WTC11 (cell line): ENCODE data around the gene NECTIN1. TPM values are rescaled to one million over a fixed set of nuclear protein-coding genes. Genes with fewer than 3 reads are reported as not detected.

Experiments
- ATAC-seq: fragments of 200-7000 bp; cut with Tn5 transposase; 2 replicates; pipeline ENCODE4 v1.10.0; 2021; ENCODE audit warnings: mild to moderate bottlenecking, moderate library complexity
- CTCF ChIA-PET: fragments of 300-600 bp; sonication (Branson Sonifier 250); formaldehyde crosslinking; loops from one replicate; lab custom pipeline; 2021; ENCODE audit warnings: antibody characterized with exemption; lab: Charles Lee
- POLR2A ChIA-PET: fragments of 350-600 bp; sonication (Branson Sonifier 250); formaldehyde crosslinking; loops from one replicate; lab custom pipeline; 2021; ENCODE audit warnings: antibody characterized with exemption; lab: Charles Lee
- DNase-seq: peaks from one replicate; pipeline ENCODE4 v3.0.0; 2021; ENCODE audit warnings: low spot score
- H3K27ac Mint-ChIP-seq: 2 replicates; pipeline ENCODE4 v1.8.0; 2021; ENCODE audit warnings: mixed read lengths
- H3K27me3 Mint-ChIP-seq: 2 replicates; pipeline ENCODE4 v1.8.0; 2021; ENCODE audit warnings: low read depth, mild to moderate bottlenecking, moderate library complexity, mixed read lengths
- H3K36me3 Mint-ChIP-seq: 2 replicates; pipeline ENCODE4 v1.8.0; 2021; ENCODE audit warnings: mixed read lengths
- H3K4me1 Mint-ChIP-seq: 2 replicates; pipeline ENCODE4 v1.8.0; 2022; ENCODE audit warnings: mixed read lengths
- H3K4me3 Mint-ChIP-seq: 2 replicates; pipeline ENCODE4 v1.8.0; 2021; ENCODE audit warnings: mild to moderate bottlenecking, moderate library complexity, mixed read lengths
- H3K9me3 Mint-ChIP-seq: 2 replicates; pipeline ENCODE4 v1.8.0; 2021; ENCODE audit warnings: mixed read lengths
- ELF4 ChIP-seq: sonication (generic); formaldehyde crosslinking; IDR thresholded peaks from 2 replicates; pipeline ENCODE4 v1.8.1; 2022; ENCODE audit warnings: low read depth, mild to moderate bottlenecking, moderate library complexity, missing genetic modification reagents
- FOXJ3 ChIP-seq: sonication (generic); formaldehyde crosslinking; IDR thresholded peaks from 2 replicates; pipeline ENCODE4 v1.9.0; 2021; ENCODE audit warnings: missing genetic modification reagents, mild to moderate bottlenecking, borderline replicate concordance
- FOXP1 ChIP-seq: sonication (generic); formaldehyde crosslinking; IDR thresholded peaks from 2 replicates; pipeline ENCODE4 v1.8.0; 2022; ENCODE audit warnings: missing genetic modification reagents, mild to moderate bottlenecking, moderate library complexity, borderline replicate concordance
- GABPB1 ChIP-seq: sonication (generic); formaldehyde crosslinking; IDR thresholded peaks from 2 replicates; pipeline ENCODE4 v1.8.1; 2023; ENCODE audit warnings: mild to moderate bottlenecking, missing genetic modification reagents
- GRHL2 ChIP-seq: fragments of 250-450 bp; sonication (Bioruptor Pico); IDR thresholded peaks from 2 replicates; pipeline ENCODE4 v1.8.0; 2022; ENCODE audit warnings: mild to moderate bottlenecking, moderate library complexity; ENCODE audit not compliant: insufficient replicate concordance, severe bottlenecking
- GTF2I ChIP-seq: fragments of 250-450 bp; sonication (Bioruptor Pico); conservative IDR thresholded peaks from 2 replicates; pipeline ENCODE4 v1.4.0; 2021; ENCODE audit warnings: mild to moderate bottlenecking
- HMGA2 ChIP-seq: fragments of 250-450 bp; sonication (Bioruptor Pico); IDR thresholded peaks from 2 replicates; pipeline ENCODE4 v1.4.0; 2021; ENCODE audit warnings: mild to moderate bottlenecking, moderate library complexity
- MYBL2 ChIP-seq: sonication (generic); formaldehyde crosslinking; IDR thresholded peaks from 2 replicates; pipeline ENCODE4 v1.8.1; 2023; ENCODE audit warnings: mild to moderate bottlenecking, moderate library complexity, missing genetic modification reagents
- NFE2L1 ChIP-seq: sonication (generic); formaldehyde crosslinking; IDR thresholded peaks from 2 replicates; pipeline ENCODE4 v1.8.1; 2023; ENCODE audit warnings: missing genetic modification reagents
- NR2C2 ChIP-seq: sonication (generic); formaldehyde crosslinking; IDR thresholded peaks from 2 replicates; pipeline ENCODE4 v1.8.0; 2022; ENCODE audit warnings: mild to moderate bottlenecking, missing genetic modification reagents
- RELA ChIP-seq: sonication (generic); formaldehyde crosslinking; IDR thresholded peaks from 2 replicates; pipeline ENCODE4 v1.8.1; 2022; ENCODE audit warnings: missing genetic modification reagents, mild to moderate bottlenecking, borderline replicate concordance
- ZBTB21 ChIP-seq: sonication (generic); formaldehyde crosslinking; IDR thresholded peaks from 2 replicates; pipeline ENCODE4 v1.8.1; 2023; ENCODE audit warnings: mild to moderate bottlenecking, missing genetic modification reagents, borderline replicate concordance
- ZNF232 ChIP-seq: sonication (generic); formaldehyde crosslinking; IDR thresholded peaks from 2 replicates; pipeline ENCODE4 v1.8.0; 2022; ENCODE audit warnings: mild to moderate bottlenecking, missing genetic modification reagents
- total RNA-seq: library from RNA; stranded (reverse); gene quantifications from 3 replicates; pipeline ENCODE4 v1.2.3, GENCODE V29; 2021
- TF ChIP-seq, protein P1 (sequence below): fragments of 200-600 bp; IDR thresholded peaks from 2 replicates; pipeline ENCODE4 v1.8.0; 2022; ENCODE audit warnings: antibody characterized with exemption
- TF ChIP-seq, protein P2 (sequence below): sonication (generic); formaldehyde crosslinking; IDR thresholded peaks from 2 replicates; pipeline ENCODE4 v1.8.1; 2023; ENCODE audit warnings: mild to moderate bottlenecking, missing genetic modification reagents, moderate library complexity
- TF ChIP-seq, protein P3 (sequence below): sonication (generic); formaldehyde crosslinking; IDR thresholded peaks from 2 replicates; pipeline ENCODE4 v1.8.0; 2023; ENCODE audit warnings: mild to moderate bottlenecking, missing genetic modification reagents
- TF ChIP-seq, protein P4 (sequence below): sonication (generic); formaldehyde crosslinking; IDR thresholded peaks from 2 replicates; pipeline ENCODE4 v1.8.1; 2022; ENCODE audit warnings: low read depth, missing genetic modification reagents, borderline replicate concordance
- TF ChIP-seq, protein P5 (sequence below): sonication (generic); formaldehyde crosslinking; IDR thresholded peaks from 2 replicates; pipeline ENCODE4 v1.8.0; 2022; ENCODE audit warnings: mild to moderate bottlenecking, missing genetic modification reagents
- TF ChIP-seq, protein P6 (sequence below): sonication (generic); formaldehyde crosslinking; IDR thresholded peaks from 2 replicates; pipeline ENCODE4 v1.8.1; 2022; ENCODE audit warnings: low read depth, mild to moderate bottlenecking, moderate library complexity, missing genetic modification reagents, borderline replicate concordance
- TF ChIP-seq, protein P7 (sequence below): sonication (generic); formaldehyde crosslinking; IDR thresholded peaks from 2 replicates; pipeline ENCODE4 v1.8.1; 2023; ENCODE audit warnings: mild to moderate bottlenecking, missing genetic modification reagents
- TF ChIP-seq, protein P8 (sequence below): sonication (generic); formaldehyde crosslinking; IDR thresholded peaks from 2 replicates; pipeline ENCODE4 v1.8.1; 2023; ENCODE audit warnings: mild to moderate bottlenecking, moderate library complexity, missing genetic modification reagents

NECTIN1 gene
- total RNA-seq, 1 experiment from 2014 or later: 86.2 TPM

DNA sequence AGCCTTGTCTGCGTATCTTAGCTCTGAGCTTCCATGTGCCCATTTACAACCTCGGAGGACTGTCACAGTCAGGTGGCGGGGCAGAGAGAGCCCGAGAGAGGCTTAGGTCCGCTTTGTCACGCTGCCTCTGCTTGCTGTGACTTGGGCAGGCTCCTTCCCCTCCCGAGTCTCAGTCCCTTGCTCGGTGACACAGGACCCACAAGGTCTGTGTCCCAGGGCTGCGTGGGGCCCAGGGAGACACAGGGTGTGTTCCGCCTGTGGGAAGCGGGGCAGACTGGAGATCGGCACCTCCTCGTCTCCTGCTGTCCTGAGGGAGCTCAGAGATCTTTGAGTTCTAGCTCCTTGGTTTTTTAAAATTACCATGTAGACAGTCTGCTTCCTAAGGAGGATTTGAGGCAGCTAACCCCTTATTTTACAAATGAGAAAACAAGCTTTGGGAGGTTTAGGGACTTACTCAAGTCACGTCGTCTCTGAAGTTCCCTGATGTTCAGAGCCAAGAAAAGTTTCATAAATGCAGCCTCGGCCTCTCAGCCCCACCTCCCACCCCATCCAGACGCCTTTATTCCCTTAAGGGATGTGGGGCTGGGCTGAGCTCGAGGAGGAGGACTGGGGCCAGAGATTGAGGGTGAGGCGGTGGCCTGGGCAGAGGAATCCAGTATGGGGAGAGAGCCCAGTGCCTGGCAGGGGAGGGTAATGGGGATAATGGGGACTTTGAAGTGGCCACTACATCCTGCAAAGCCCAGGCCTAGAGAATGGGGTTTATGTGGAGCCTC lies 103.6 kb downstream of the NECTIN1 start:
- no peak overlapping the region for H3K4me3 Mint-ChIP-seq

DNA sequence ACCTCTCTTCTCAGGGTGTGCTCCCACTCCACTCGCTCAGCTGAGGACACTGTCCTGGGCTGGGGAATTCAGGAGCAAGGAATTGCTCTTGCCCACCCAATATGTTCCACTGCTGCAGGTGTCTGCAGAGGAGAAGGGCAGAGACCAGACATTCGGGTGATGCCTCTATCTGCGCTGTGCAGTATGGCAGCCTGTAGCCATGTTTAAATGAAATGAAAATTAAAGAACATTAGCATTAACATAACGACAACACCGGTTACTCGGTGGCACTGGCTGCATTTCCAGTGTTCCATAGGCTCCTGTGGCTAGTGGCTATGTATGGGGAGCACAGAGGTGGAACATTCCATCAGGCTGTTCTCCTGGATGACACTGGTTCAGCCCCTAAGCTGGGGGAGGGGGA lies 104.4 kb downstream of the NECTIN1 start:
- peaks cover 4% of the 10 kb centered on the region for H3K27me3 Mint-ChIP-seq
- ChIA-PET POLR2A (no interaction called here), CTCF (interaction anchor here (0.5 to 5.7 kb wide), 29 partner anchors 9 to 678 kb away, joined by 3 to 95 read pairs (median 5); partner anchors contain the start of genes NECTIN1 and THY1)
- no peaks in the 10 kb centered on the region for H3K36me3 Mint-ChIP-seq
- DNase-seq: no peak
- no peak for TF ChIP-seq GTF2I
- TF ChIP-seq ZNF232 (CRISPR knock-in tag): no peak
- no peak for TF ChIP-seq GRHL2
- no peak for TF ChIP-seq ELF4 (CRISPR knock-in tag)
- no peak for TF ChIP-seq RELA (CRISPR knock-in tag)
- TF ChIP-seq, protein P1, sequence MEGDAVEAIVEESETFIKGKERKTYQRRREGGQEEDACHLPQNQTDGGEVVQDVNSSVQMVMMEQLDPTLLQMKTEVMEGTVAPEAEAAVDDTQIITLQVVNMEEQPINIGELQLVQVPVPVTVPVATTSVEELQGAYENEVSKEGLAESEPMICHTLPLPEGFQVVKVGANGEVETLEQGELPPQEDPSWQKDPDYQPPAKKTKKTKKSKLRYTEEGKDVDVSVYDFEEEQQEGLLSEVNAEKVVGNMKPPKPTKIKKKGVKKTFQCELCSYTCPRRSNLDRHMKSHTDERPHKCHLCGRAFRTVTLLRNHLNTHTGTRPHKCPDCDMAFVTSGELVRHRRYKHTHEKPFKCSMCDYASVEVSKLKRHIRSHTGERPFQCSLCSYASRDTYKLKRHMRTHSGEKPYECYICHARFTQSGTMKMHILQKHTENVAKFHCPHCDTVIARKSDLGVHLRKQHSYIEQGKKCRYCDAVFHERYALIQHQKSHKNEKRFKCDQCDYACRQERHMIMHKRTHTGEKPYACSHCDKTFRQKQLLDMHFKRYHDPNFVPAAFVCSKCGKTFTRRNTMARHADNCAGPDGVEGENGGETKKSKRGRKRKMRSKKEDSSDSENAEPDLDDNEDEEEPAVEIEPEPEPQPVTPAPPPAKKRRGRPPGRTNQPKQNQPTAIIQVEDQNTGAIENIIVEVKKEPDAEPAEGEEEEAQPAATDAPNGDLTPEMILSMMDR: no peak
- TF ChIP-seq, protein P2, sequence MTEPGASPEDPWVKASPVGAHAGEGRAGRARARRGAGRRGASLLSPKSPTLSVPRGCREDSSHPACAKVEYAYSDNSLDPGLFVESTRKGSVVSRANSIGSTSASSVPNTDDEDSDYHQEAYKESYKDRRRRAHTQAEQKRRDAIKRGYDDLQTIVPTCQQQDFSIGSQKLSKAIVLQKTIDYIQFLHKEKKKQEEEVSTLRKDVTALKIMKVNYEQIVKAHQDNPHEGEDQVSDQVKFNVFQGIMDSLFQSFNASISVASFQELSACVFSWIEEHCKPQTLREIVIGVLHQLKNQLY: no peak
- no peak for TF ChIP-seq HMGA2
- TF ChIP-seq NR2C2: no peak
- H3K9me3 Mint-ChIP-seq: no peaks in the 10 kb centered on the region
- peaks cover 41% of the 10 kb centered on the region for H3K4me1 Mint-ChIP-seq
- H3K4me3 Mint-ChIP-seq: no peak overlapping the region
- ATAC-seq: peak; percentile 8; the same call in 1 of the 2 replicates
- H3K27ac Mint-ChIP-seq: no peak overlapping the region

More for the DNA sequence above, 103.6 kb downstream of the NECTIN1 start:
- Mint-ChIP-seq H3K27ac (no peak overlapping the region), H3K4me1 (peaks cover 44% of the 10 kb centered on the region), H3K27me3 (peaks cover 4% of the 10 kb centered on the region), H3K9me3 (no peaks in the 10 kb centered on the region), H3K36me3 (no peaks in the 10 kb centered on the region)
- DNase-seq (no peak), ATAC-seq (no peak)
- TF ChIP-seq, protein P3, sequence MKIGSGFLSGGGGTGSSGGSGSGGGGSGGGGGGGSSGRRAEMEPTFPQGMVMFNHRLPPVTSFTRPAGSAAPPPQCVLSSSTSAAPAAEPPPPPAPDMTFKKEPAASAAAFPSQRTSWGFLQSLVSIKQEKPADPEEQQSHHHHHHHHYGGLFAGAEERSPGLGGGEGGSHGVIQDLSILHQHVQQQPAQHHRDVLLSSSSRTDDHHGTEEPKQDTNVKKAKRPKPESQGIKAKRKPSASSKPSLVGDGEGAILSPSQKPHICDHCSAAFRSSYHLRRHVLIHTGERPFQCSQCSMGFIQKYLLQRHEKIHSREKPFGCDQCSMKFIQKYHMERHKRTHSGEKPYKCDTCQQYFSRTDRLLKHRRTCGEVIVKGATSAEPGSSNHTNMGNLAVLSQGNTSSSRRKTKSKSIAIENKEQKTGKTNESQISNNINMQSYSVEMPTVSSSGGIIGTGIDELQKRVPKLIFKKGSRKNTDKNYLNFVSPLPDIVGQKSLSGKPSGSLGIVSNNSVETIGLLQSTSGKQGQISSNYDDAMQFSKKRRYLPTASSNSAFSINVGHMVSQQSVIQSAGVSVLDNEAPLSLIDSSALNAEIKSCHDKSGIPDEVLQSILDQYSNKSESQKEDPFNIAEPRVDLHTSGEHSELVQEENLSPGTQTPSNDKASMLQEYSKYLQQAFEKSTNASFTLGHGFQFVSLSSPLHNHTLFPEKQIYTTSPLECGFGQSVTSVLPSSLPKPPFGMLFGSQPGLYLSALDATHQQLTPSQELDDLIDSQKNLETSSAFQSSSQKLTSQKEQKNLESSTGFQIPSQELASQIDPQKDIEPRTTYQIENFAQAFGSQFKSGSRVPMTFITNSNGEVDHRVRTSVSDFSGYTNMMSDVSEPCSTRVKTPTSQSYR (CRISPR knock-in tag): no peak
- no peak for TF ChIP-seq MYBL2 (CRISPR knock-in tag)
- TF ChIP-seq, protein P4, sequence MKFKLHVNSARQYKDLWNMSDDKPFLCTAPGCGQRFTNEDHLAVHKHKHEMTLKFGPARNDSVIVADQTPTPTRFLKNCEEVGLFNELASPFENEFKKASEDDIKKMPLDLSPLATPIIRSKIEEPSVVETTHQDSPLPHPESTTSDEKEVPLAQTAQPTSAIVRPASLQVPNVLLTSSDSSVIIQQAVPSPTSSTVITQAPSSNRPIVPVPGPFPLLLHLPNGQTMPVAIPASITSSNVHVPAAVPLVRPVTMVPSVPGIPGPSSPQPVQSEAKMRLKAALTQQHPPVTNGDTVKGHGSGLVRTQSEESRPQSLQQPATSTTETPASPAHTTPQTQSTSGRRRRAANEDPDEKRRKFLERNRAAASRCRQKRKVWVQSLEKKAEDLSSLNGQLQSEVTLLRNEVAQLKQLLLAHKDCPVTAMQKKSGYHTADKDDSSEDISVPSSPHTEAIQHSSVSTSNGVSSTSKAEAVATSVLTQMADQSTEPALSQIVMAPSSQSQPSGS (CRISPR knock-in tag): no peak
- TF ChIP-seq, protein P5, sequence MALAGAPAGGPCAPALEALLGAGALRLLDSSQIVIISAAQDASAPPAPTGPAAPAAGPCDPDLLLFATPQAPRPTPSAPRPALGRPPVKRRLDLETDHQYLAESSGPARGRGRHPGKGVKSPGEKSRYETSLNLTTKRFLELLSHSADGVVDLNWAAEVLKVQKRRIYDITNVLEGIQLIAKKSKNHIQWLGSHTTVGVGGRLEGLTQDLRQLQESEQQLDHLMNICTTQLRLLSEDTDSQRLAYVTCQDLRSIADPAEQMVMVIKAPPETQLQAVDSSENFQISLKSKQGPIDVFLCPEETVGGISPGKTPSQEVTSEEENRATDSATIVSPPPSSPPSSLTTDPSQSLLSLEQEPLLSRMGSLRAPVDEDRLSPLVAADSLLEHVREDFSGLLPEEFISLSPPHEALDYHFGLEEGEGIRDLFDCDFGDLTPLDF (CRISPR knock-in tag): no peak
- no peak for TF ChIP-seq ZBTB21 (CRISPR knock-in tag)
- TF ChIP-seq FOXJ3: no peak
- no peak for TF ChIP-seq FOXP1 (CRISPR knock-in tag)
- TF ChIP-seq GTF2I: no peak
- TF ChIP-seq, protein P6, sequence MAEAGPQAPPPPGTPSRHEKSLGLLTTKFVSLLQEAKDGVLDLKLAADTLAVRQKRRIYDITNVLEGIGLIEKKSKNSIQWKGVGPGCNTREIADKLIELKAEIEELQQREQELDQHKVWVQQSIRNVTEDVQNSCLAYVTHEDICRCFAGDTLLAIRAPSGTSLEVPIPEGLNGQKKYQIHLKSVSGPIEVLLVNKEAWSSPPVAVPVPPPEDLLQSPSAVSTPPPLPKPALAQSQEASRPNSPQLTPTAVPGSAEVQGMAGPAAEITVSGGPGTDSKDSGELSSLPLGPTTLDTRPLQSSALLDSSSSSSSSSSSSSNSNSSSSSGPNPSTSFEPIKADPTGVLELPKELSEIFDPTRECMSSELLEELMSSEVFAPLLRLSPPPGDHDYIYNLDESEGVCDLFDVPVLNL (CRISPR knock-in tag): no peak
- TF ChIP-seq, protein P7, sequence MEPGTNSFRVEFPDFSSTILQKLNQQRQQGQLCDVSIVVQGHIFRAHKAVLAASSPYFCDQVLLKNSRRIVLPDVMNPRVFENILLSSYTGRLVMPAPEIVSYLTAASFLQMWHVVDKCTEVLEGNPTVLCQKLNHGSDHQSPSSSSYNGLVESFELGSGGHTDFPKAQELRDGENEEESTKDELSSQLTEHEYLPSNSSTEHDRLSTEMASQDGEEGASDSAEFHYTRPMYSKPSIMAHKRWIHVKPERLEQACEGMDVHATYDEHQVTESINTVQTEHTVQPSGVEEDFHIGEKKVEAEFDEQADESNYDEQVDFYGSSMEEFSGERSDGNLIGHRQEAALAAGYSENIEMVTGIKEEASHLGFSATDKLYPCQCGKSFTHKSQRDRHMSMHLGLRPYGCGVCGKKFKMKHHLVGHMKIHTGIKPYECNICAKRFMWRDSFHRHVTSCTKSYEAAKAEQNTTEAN (CRISPR knock-in tag): no peak
- TF ChIP-seq GABPB1 (CRISPR knock-in tag): no peak
- TF ChIP-seq NFE2L1 (CRISPR knock-in tag): no peak
- TF ChIP-seq, protein P8, sequence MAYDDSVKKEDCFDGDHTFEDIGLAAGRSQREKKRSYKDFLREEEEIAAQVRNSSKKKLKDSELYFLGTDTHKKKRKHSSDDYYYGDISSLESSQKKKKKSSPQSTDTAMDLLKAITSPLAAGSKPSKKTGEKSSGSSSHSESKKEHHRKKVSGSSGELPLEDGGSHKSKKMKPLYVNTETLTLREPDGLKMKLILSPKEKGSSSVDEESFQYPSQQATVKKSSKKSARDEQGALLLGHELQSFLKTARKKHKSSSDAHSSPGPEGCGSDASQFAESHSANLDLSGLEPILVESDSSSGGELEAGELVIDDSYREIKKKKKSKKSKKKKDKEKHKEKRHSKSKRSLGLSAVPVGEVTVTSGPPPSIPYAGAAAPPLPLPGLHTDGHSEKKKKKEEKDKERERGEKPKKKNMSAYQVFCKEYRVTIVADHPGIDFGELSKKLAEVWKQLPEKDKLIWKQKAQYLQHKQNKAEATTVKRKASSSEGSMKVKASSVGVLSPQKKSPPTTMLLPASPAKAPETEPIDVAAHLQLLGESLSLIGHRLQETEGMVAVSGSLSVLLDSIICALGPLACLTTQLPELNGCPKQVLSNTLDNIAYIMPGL: no peak
- ChIA-PET CTCF (interaction anchor here (0.5 to 5.7 kb wide), 20 partner anchors 8 to 543 kb away, joined by 3 to 95 read pairs (median 6); partner anchors contain the start of gene NECTIN1), POLR2A (no interaction called here)
